Thyroid gland (tissue), 4 donors: ENCODE data around the gene EMID1. TPM values are rescaled to one million over a fixed set of nuclear protein-coding genes. Genes with fewer than 3 reads are reported as not detected.
A peak's percentile ranks its signal among the peaks of the same experiment; 100 is the strongest.

Experiments used
- DNase-seq, 2 donors: peaks; one replicate each; pipeline ENCODE4 v3.0.0-alpha.2; 2019
- H3K27ac ChIP-seq, 3 donors: fragments of 200-600 bp; sonication (generic); 1 replicate in 2 of 3; 2 replicates in 1 of 3; pipeline ENCODE4 v1.5.1; 2016 to 2019; ENCODE audit warnings: mild to moderate bottlenecking in 1 of 3, moderate library complexity in 1 of 3
- H3K27me3 ChIP-seq: fragments of 200-600 bp; sonication (generic); one replicate; pipeline ENCODE4 v1.5.1; 2019
- H3K36me3 ChIP-seq, 2 donors: fragments of 200-600 bp; sonication (generic); one replicate each; pipeline ENCODE4 v1.5.1; 2016 to 2019
- H3K4me1 ChIP-seq, 2 donors: fragments of 200-600 bp; sonication (generic); one replicate each; pipeline ENCODE4 v1.5.1; 2017 to 2019
- H3K4me3 ChIP-seq, 3 donors: fragments of 200-600 bp; sonication (generic); replicated peaks in 1 of 3; 1 replicate in 2 of 3; 2 replicates in 1 of 3; pipeline ENCODE4 v1.5.1; 2016; ENCODE audit warnings: mild to moderate bottlenecking in 1 of 3
- H3K9me3 ChIP-seq: fragments of 200-600 bp; sonication (generic); one replicate; pipeline ENCODE4 v1.5.1; 2017
- CTCF ChIP-seq, 6 experiments: fragments of 200-600 bp in 3 of 6; fragments of 450-650 bp in 3 of 6; sonication (generic) in 3 of 6; IDR thresholded peaks; one replicate each; pipeline ENCODE4 v1.5.1; 2016 to 2019; ENCODE audit warnings: antibody characterized with exemption in 6 of 6, mild to moderate bottlenecking in 2 of 6, inconsistent platforms in 1 of 6, moderate library complexity in 1 of 6
- POLR2A ChIP-seq, 2 donors: fragments of 450-650 bp; IDR thresholded peaks; one replicate each; pipeline ENCODE4 v1.6.1; 2017; ENCODE audit warnings: antibody characterized with exemption in 2 of 2, mild to moderate bottlenecking in 2 of 2, moderate library complexity in 1 of 2
- WGBS, 2 donors: methylation state at CpG; one replicate each; pipeline ENCODE4 v1.1.5; 2017; 5-methylcytosine and 5-hydroxymethylcytosine counted together
- intact Hi-C: fragments of 100-400 bp; cut with DNase I; formaldehyde crosslinking; loops from one replicate; pipeline ENCODE4 v1.15.1; 2023
- total RNA-seq, 4 donors: library from RNA; depleted of rRNA; stranded (reverse); fragments of >200 nt; gene quantifications; one replicate each; pipeline ENCODE4 v1.2.3, GENCODE V29; 2016

Gene EMID1
- total RNA-seq, 4 donors from 2014 or later, result 14.0 to 55.9 (median 19.0) TPM

GRCh38 chr22:29199702-29200400 lies 5.8 kb upstream of the EMID1 start:
- Histone ChIP-seq H3K27ac (no peak overlapping the region), H3K27me3 (no peaks in the 10 kb centered on the region), H3K9me3 (no peaks in the 10 kb centered on the region), H3K36me3 (no peaks in the 10 kb centered on the region), H3K4me3 (no peak overlapping the region), H3K4me1 (peaks cover 0 to 7% of the 10 kb centered on the region in 2 donors)
- intact Hi-C loops, result no loop called here
- no peak for TF ChIP-seq POLR2A (IDR thresholded peaks at IDR 0.05)
- TF ChIP-seq CTCF (IDR thresholded peaks at IDR 0.05), result no peak
- WGBS, 2 donors, result 83 to 88% methylated on average over 8 of the region's 8 CpGs
- no peak for DNase-seq

- TF ChIP-seq CTCF (IDR thresholded peaks at IDR 0.05), result no peak
- no peak for TF ChIP-seq POLR2A (IDR thresholded peaks at IDR 0.05)
- 96 to 100% methylated on average over 6 to 7 of the region's 7 CpGs for WGBS, 2 donors
- H3K27ac ChIP-seq, result no peak overlapping the region
- peaks cover 0 to 12% of the 10 kb centered on the region in 2 donors for H3K4me1 ChIP-seq
- intact Hi-C loops, result no loop called here
- H3K27me3 ChIP-seq, result no peaks in the 10 kb centered on the region
- no peak for DNase-seq
- no peaks in the 10 kb centered on the region for H3K9me3 ChIP-seq
- H3K36me3 ChIP-seq, result no peaks in the 10 kb centered on the region
- H3K4me3 ChIP-seq, result no peak overlapping the region
Measured at GRCh38 chr22:29200901-29201300, 4.8 kb upstream of the EMID1 start.

GRCh38 chr22:29201782-29202181 lies 3.9 kb upstream of the EMID1 start:
- no peak overlapping the region for H3K4me3 ChIP-seq
- peaks cover 8 to 17% of the 10 kb centered on the region in 2 donors for H3K4me1 ChIP-seq
- intact Hi-C loops, result no loop called here
- 78 to 87% methylated on average over 7 of the region's 7 CpGs for WGBS, 2 donors
- H3K27ac ChIP-seq, result peak overlapping the region; percentile 35 to 63 (median 57)
- TF ChIP-seq CTCF (IDR thresholded peaks at IDR 0.05) (no peak), POLR2A (IDR thresholded peaks at IDR 0.05) (no peak)
- DNase-seq, result no peak
- no peaks in the 10 kb centered on the region for H3K9me3 ChIP-seq
- H3K36me3 ChIP-seq, result no peaks in the 10 kb centered on the region
- no peaks in the 10 kb centered on the region for H3K27me3 ChIP-seq

- Histone ChIP-seq H3K27ac (peak overlapping the region; percentile 35 to 63 (median 57)), H3K27me3 (no peaks in the 10 kb centered on the region), H3K36me3 (no peaks in the 10 kb centered on the region), H3K4me3 (no peak overlapping the region), H3K4me1 (peaks cover 8 to 17% of the 10 kb centered on the region in 2 donors), H3K9me3 (no peaks in the 10 kb centered on the region)
- 58% methylated on average over 20 to 23 of the region's 24 CpGs for WGBS, 2 donors
- peak; percentile 30 to 34 for DNase-seq
- no peak for TF ChIP-seq POLR2A (IDR thresholded peaks at IDR 0.05)
- peak in 2 of 6 experiments; percentile 20 for TF ChIP-seq CTCF (IDR thresholded peaks at IDR 0.05)
- intact Hi-C loops, result no loop called here
Measured at GRCh38 chr22:29202212-29203192, 3.2 kb upstream of the EMID1 start.
